Measurements from ENCODE around the gene AHCYL2.
"Not testable (repeated sequence)": the region's sequence is repeated elsewhere in the genome, so short reads cannot be mapped to it uniquely, and the experiment has no call there.

The AHCYL2 gene

DNA sequence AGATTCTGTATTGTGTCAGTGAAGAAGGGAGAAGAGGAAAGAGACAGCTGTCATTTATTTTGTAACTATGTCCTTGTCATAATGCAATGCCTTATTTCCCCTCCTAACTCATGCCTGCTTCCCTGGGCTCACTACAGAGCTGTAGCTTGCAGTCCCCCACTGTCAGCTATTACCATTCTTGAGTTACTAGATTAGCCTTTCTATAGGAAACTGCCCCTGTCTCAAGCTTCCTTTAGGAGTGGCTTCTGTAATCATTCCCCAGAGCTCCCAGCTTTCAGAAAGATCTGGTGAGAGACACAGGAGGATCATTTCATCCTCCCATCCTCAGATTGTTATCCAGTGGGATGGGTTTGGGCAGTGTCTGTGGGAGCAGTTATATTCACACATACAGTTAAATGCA is 245.1 kb downstream of the AHCYL2 start:
- Histone ChIP-seq H3K27ac (replicated peaks) (no peak overlapping the region), H3K4me3 (replicated peaks; ENCODE audit: insufficient read depth, low read length) (no peak overlapping the region), H3K27me3 (ENCODE audit: insufficient read depth, poor library complexity, severe bottlenecking) (no peaks in the 10 kb centered on the region)
- TF ChIP-seq GABPA (IDR thresholded peaks at IDR 0.05; ENCODE audit: low read depth): no peak
- TF ChIP-seq, protein P1, sequence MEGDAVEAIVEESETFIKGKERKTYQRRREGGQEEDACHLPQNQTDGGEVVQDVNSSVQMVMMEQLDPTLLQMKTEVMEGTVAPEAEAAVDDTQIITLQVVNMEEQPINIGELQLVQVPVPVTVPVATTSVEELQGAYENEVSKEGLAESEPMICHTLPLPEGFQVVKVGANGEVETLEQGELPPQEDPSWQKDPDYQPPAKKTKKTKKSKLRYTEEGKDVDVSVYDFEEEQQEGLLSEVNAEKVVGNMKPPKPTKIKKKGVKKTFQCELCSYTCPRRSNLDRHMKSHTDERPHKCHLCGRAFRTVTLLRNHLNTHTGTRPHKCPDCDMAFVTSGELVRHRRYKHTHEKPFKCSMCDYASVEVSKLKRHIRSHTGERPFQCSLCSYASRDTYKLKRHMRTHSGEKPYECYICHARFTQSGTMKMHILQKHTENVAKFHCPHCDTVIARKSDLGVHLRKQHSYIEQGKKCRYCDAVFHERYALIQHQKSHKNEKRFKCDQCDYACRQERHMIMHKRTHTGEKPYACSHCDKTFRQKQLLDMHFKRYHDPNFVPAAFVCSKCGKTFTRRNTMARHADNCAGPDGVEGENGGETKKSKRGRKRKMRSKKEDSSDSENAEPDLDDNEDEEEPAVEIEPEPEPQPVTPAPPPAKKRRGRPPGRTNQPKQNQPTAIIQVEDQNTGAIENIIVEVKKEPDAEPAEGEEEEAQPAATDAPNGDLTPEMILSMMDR (IDR thresholded peaks at IDR 0.05; ENCODE audit: insufficient read depth, low read length): no peak
- TF ChIP-seq SPI1 (IDR thresholded peaks at IDR 0.05; ENCODE audit: borderline replicate concordance, low read depth): no peak
- TF ChIP-seq, protein P2, sequence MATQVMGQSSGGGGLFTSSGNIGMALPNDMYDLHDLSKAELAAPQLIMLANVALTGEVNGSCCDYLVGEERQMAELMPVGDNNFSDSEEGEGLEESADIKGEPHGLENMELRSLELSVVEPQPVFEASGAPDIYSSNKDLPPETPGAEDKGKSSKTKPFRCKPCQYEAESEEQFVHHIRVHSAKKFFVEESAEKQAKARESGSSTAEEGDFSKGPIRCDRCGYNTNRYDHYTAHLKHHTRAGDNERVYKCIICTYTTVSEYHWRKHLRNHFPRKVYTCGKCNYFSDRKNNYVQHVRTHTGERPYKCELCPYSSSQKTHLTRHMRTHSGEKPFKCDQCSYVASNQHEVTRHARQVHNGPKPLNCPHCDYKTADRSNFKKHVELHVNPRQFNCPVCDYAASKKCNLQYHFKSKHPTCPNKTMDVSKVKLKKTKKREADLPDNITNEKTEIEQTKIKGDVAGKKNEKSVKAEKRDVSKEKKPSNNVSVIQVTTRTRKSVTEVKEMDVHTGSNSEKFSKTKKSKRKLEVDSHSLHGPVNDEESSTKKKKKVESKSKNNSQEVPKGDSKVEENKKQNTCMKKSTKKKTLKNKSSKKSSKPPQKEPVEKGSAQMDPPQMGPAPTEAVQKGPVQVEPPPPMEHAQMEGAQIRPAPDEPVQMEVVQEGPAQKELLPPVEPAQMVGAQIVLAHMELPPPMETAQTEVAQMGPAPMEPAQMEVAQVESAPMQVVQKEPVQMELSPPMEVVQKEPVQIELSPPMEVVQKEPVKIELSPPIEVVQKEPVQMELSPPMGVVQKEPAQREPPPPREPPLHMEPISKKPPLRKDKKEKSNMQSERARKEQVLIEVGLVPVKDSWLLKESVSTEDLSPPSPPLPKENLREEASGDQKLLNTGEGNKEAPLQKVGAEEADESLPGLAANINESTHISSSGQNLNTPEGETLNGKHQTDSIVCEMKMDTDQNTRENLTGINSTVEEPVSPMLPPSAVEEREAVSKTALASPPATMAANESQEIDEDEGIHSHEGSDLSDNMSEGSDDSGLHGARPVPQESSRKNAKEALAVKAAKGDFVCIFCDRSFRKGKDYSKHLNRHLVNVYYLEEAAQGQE (IDR thresholded peaks at IDR 0.05; ENCODE audit: insufficient replicate concordance, low read depth): no peak
- TF ChIP-seq POLR2AphosphoS5 (IDR thresholded peaks at IDR 0.05; ENCODE audit: low read depth): no peak
- DNase-seq (ENCODE audit: low read depth in 1 of 2, low spot score in 1 of 2): no peak

DNA sequence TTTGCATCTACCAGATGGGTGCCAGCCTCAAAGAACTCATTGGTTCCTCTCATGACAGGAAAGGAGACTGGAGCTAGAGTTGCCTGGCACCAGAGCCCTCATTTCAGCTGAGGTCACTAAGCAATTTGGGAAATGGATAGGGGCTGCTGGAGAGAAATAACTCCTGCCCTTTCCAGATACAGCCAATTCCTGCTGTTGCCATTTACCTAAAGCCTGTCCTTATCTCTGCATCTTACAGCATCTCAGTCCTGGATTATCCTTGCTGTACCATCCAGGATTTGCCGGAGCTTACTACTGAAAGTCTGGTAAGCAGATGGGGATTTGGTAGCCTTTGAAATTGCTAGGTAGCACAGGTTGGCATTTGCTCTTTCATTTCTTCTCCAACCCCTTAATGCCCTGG is 245.6 kb downstream of the AHCYL2 start:
- no peak for DNase-seq (ENCODE audit: low read depth in 1 of 2, low spot score in 1 of 2)
- H3K4me3 ChIP-seq (replicated peaks; ENCODE audit: insufficient read depth, low read length): no peak overlapping the region
- TF ChIP-seq, protein P2 (IDR thresholded peaks at IDR 0.05; ENCODE audit: insufficient replicate concordance, low read depth): no peak
- TF ChIP-seq GABPA (IDR thresholded peaks at IDR 0.05; ENCODE audit: low read depth): no peak
- TF ChIP-seq, protein P1 (IDR thresholded peaks at IDR 0.05; ENCODE audit: insufficient read depth, low read length): no peak
- TF ChIP-seq POLR2AphosphoS5 (IDR thresholded peaks at IDR 0.05; ENCODE audit: low read depth): no peak
- no peak for TF ChIP-seq SPI1 (IDR thresholded peaks at IDR 0.05; ENCODE audit: borderline replicate concordance, low read depth)
- H3K27ac ChIP-seq (replicated peaks): no peak overlapping the region
- no peaks in the 10 kb centered on the region for H3K27me3 ChIP-seq (ENCODE audit: insufficient read depth, poor library complexity, severe bottlenecking)

DNA sequence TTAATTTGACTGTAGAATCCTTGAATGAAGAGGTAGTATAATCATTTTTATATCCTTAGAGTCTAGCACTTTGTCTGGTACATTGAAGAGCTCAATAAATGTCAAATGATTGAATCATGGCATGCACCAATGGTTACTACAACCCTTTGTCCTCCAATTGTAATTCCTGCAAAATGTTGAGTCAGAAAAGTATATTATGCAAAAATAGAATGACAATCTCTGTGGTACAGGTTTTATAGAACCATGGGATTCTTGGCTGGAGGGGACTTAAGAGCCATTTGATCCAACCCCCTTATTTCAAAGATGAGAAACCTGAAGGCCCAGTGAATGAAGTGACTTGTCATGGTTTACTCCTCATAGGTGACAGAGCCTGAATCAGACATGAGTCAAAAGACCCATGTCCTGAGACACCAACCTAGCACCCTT is 246.6 kb downstream of the AHCYL2 start:
- Histone ChIP-seq H3K27ac (replicated peaks) (no peak overlapping the region), H3K27me3 (ENCODE audit: insufficient read depth, poor library complexity, severe bottlenecking) (no peaks in the 10 kb centered on the region), H3K4me3 (replicated peaks; ENCODE audit: insufficient read depth, low read length) (no peak overlapping the region)
- no peak for DNase-seq (ENCODE audit: low read depth in 1 of 2, low spot score in 1 of 2)
- TF ChIP-seq, protein P2 (IDR thresholded peaks at IDR 0.05; ENCODE audit: insufficient replicate concordance, low read depth): no peak
- TF ChIP-seq POLR2AphosphoS5 (IDR thresholded peaks at IDR 0.05; ENCODE audit: low read depth) (no peak), SPI1 (IDR thresholded peaks at IDR 0.05; ENCODE audit: borderline replicate concordance, low read depth) (no peak), GABPA (IDR thresholded peaks at IDR 0.05; ENCODE audit: low read depth) (no peak)
- TF ChIP-seq, protein P1 (IDR thresholded peaks at IDR 0.05; ENCODE audit: insufficient read depth, low read length): no peak

DNA sequence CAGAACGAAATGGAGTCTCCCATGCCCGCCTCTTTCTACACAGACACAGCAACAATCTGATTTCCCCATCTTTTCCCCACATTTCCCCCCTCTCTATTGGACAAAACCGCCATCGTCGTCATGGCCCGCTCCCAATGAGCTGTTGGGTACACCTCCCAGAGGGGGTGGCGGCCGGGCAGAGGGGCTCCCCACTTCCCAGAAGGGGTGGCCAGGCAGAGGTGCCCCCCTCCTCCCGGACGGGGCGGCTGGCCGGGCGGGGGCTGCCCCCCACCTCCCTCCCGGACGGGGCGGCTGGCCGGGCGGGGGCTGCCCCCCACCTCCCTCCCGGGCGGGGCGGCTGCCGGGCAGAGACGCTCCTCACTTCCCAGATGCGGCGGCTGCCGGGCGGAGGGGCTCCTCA is 251.1 kb downstream of the AHCYL2 start:
- not testable (repeated sequence) for H3K27me3 ChIP-seq (ENCODE audit: insufficient read depth, poor library complexity, severe bottlenecking); H3K4me3 ChIP-seq (replicated peaks; ENCODE audit: insufficient read depth, low read length); DNase-seq (ENCODE audit: low read depth in 1 of 2, low spot score in 1 of 2); H3K27ac ChIP-seq (replicated peaks)

DNA sequence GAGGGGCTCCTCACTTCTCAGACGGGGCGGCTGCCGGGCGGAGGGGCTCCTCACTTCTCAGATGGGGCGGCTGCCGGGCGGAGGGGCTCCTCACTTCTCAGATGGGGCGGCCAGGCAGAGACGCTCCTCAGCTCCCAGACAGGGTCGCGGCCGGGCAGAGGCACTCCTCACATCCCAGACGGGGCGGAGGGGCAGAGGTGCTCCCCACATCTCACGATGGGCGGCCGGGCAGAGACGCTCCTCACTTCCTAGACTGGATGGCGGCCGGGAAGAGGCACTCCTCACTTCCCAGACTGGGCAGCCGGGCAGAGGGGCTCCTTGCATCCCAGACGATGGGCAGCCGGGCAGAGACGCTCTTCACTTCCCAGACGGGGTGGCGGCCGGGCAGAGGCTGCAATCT is 251.6 kb downstream of the AHCYL2 start:
- not testable (repeated sequence) for H3K4me3 ChIP-seq (replicated peaks; ENCODE audit: insufficient read depth, low read length); H3K27ac ChIP-seq (replicated peaks); DNase-seq (ENCODE audit: low read depth in 1 of 2, low spot score in 1 of 2)

More for the DNA sequence above, 251.6 kb downstream of the AHCYL2 start:
- not testable (repeated sequence) for H3K27me3 ChIP-seq (ENCODE audit: insufficient read depth, poor library complexity, severe bottlenecking)
